GM21576 (cell line): ENCODE results near the gene HEG1.

ENCODE experiments used
- ATAC-seq: cut with Tn5 transposase; IDR thresholded peaks from one replicate; pipeline ENCODE4 v1.9.1; 2021; ENCODE audit warnings: mild to moderate bottlenecking, moderate library complexity; ENCODE audit not compliant: unreplicated experiment

HEG1 gene

GRCh38 chr3:124997303-124998246, 58.2 kb downstream of the HEG1 start:
- ATAC-seq: no peak

GRCh38 chr3:124995460-124995994, 60.3 kb downstream of the HEG1 start:
- ATAC-seq: no peak

GRCh38 chr3:124993466-124993865, 62.3 kb downstream of the HEG1 start:
- ATAC-seq: no peak

DNA sequence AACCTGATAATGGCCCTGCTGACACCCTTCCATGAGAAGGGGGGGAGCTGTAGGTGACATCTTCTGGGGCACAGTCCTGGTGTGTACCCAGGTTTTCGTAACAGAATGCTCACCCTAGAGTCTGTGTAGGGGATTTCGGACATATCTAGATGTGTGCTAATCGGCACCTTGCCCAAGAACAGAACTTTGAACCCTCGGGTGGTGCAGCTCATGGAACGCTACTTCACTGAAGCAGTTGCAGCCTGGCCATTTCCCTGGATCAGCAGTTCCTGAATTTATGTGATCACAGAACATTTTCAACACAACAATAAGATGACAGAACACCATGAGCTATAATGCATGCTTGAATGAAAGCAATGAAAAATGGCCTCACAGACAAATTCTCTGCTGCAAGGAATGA, 63.8 kb downstream of the HEG1 start:
- no peak for ATAC-seq

DNA sequence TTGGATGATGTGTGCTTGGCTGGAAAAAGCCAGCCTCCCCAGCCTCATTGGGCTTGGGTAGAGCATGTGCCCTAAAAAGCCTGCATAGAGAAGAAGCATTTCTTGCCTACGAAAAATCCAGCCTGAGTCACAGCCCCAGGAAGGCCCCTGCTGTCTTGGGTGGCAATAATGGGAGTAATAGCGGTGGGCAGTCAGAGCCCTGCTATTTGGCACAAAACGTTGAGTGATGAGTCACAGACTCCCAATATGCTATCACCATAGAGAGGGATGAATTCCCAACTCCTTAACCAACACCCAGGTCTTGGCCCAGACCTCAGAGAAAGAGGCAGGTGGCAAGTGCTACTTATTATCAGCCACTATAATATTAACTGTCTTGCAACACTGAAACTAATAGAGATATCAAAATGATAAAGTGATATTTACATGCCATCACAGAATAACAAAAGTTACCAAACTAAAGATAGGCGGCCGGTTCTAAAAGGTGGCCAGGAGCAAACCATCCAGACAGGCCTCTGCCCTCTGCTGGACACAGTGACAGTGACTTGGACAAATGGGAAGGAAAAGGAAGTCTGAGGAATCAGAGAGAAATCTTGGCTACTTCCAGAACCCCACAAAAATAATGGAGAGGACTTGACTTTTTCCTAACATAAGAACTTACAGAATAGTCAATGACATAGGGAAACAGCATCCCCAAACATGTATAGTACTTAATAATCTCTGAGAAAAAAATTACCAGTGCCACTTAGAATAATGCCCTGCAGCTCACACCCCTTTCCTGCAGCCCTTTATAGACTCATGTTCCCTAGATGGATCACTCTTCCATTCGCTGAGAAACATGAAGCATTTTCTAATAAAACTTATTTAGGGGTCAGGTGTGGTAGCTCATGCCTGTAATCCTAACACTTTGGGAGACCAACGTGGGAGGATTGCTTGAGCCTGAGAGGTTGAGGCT, 69.3 kb downstream of the HEG1 start:
- ATAC-seq: no peak

- no peak for ATAC-seq
Measured at GRCh38 chr3:124985349-124985748, 70.4 kb downstream of the HEG1 start.

DNA sequence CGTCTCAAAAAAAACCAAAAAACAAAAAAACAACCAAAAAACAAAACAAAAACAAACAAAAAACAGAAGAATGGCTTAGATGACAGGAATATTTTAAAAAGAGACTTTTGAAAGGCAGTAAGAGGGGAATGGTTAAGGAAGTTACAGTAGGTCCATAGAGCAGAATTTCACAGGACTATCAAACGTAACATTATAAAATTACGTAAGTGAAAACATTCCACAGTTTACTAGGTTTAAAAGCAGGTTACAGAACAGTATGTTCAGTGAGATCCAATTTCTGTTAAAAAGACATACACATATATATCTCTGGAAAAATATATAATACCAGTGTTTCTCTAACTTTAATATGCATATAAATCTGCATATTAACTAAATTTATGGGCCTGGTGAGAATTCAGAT, 71.0 kb downstream of the HEG1 start:
- ATAC-seq: no peak

- no peak for ATAC-seq
Measured at GRCh38 chr3:124982855-124983254, 72.9 kb downstream of the HEG1 start.

DNA sequence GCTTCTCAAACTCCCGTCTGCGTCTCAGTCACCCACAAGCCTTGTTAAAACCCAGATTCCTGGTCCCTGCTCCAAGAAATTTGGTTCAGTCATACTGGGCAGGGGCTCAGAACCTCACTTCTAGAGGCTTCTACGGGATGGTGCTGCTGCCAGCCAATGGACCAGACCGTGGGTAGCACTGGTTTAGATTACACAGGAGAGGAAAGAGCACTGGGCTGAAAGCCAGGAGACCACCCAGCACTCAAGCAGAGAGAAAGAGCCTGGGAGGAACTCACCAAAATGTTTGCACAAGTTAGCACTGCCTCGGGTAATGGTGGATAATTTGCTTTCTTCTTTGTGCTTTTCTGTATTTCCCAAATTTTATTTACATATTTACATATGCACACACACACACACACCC, 74.3 kb downstream of the HEG1 start:
- no peak for ATAC-seq

DNA sequence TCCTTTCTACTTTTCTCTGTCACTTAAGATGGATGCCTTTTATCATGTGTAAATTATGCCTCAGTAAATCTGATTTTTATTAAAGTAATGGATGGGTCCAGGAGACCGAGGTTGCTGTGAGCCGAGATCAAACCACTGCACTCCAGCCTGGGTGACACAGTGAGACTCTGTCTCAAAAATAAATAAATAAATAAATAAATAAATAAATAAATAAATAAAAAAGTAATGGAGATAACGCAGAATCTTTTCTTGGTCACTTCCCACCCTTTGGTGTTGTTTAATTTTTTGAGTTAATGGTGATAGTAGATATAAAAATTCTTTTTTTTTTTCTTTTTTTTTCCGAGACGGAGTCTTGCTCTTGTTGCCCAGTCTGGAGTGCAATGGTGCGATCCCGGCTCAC, 77.2 kb downstream of the HEG1 start:
- ATAC-seq: no peak

GRCh38 chr3:124976383-124976782, 79.4 kb downstream of the HEG1 start:
- ATAC-seq: no peak

DNA sequence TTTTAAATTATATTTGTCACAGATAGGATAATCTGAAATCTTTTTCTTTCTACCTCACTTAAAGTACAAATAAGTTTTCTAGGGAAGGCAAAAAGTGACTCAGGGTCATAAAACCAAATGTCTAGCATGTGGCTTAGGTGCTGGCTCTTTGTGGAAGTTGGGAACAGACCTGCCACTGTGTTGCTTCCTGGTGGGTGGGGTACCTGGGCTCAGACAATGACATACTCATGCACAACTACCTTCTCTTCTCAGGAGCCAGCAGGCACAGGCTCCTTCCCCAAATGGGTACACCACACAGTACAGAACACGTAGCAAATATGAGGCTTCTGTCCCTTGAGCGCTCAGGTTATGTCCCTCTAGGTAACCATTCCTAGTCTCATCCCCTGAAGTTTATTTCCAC, 81.1 kb downstream of the HEG1 start:
- ATAC-seq: no peak

DNA sequence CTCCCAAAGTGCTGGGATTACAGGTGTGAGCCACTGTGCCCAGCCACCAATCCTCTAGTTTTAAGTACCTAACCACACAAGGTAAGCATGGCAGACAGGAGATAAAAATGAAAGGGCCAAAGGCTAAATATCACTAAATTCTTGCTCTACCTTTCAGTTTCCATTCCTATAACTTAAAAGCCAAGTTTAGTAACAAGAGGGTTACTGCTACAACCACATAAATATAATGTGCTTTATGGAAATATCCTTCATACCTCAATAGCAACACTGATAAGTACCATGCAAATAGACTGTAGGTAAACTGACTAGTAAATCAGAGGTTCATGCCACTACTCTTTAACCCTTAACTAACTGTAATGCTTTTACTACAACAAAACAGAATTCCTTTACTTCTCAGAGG, 82.5 kb downstream of the HEG1 start:
- ATAC-seq: no peak

GRCh38 chr3:124972457-124972856, 83.3 kb downstream of the HEG1 start:
- ATAC-seq: no peak

DNA sequence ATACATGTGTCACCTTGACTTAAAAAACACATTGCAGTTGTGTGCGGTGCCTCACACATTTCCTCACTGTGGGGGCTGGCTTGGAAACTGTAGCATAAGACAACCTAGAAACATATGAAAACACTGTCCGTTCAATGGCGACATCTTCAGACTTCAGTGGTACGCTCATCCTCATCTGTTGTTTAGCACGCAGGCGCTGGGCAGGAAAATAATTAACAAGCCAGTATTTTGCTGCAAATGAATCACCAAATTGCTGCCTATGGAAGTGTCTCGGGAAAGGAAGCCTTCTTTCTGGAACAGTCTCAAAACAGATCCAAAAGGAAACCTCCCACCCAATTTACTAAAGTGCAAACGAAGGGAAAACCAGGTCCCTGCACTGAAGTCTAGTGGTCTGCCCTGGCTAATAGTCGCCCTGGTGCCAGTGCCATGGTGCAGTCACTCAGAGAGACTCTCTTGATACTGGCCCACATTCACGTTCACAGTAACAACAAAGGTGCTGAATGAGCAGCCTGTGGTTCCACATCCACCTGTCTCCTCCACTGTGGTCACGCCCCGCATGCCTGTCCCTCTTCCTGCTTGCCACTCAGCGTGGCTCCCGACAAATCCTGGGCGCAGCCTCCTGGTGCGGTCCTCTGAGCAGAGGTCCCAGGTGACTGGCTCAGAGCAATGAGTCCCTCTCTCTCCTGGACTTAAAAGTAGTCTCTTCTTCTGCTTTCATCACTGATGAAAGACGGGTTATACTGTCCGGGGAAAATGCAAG, 85.7 kb downstream of the HEG1 start:
- ATAC-seq: no peak

GRCh38 chr3:124969190-124969589, 86.6 kb downstream of the HEG1 start:
- ATAC-seq: no peak

DNA sequence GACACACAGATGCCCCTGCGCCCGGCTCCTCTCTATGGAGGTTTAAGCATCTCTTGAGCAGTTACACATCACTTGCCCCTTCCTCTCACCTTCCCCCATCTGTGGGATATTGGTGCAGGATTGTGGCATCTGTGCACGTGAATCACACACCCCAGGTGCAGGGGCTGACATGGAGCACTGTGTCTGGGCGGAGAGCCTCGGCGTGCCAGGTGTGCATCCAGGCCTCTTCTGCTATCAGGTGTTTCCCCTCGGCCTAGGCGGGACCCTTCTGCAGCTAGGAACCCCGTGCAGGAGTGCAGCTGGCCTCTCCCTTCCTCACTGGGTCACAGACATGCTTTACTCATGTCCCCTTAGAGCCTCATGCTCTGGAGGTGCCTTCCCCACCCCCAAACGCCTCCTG, 87.8 kb downstream of the HEG1 start:
- ATAC-seq: no peak

- ATAC-seq: no peak
Measured at GRCh38 chr3:124966521-124967445, 89.0 kb downstream of the HEG1 start.

DNA sequence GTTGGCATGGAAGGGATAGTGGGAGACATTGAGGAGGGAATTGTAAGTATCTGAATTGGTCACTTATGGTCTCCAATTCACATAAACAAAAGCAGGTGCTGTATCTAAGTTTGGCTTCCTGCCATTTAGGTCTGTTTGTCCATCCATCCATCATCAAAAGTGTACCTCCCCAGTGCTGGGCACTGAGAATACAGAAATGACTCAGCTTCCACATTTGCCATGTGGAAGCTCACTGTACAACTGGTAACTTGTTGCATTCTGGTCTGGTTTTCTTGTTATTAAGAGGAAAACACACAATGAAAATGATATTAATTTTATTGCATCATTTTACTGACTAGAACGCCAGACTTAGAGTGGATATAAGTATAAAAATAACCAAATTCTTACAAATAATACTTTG, 90.4 kb downstream of the HEG1 start:
- ATAC-seq: no peak

DNA sequence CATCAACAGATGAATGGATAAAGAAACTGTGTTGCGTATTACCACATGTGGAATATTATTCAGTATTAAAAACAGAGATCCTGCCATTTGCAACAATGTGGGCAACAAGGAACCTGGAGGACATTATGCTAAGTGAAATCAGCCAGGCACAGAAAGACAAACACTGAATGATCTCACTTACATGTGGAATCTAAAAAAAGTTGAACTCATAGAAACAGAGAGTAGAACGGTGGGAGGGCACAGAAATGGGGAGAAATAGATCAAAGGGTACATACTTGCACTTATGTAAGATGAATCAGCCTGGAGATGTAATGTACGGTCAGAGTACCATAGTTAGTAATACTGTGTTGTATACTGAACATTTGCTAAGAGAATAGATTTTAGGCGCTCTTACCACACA, 91.4 kb downstream of the HEG1 start:
- ATAC-seq: no peak
